ENCODE data around the gene MTHFR.
A peak's percentile ranks its signal among the peaks of the same experiment; 100 is the strongest.

The MTHFR gene

GRCh38 chr1:11780380-11781147 lies 25.2 kb downstream of the MTHFR start:
- DNase-seq: no peak

GRCh38 chr1:11779715-11780379 lies 25.9 kb downstream of the MTHFR start:
- DNase-seq: no peak

- DNase-seq: no peak
Measured at GRCh38 chr1:11778844-11779623, 26.7 kb downstream of the MTHFR start.

GRCh38 chr1:11778336-11778735 lies 27.4 kb downstream of the MTHFR start:
- DNase-seq: no peak

GRCh38 chr1:11777658-11778322 lies 28.0 kb downstream of the MTHFR start:
- peak; percentile 11 for DNase-seq

GRCh38 chr1:11774753-11775152 lies 31.0 kb downstream of the MTHFR start:
- no peak for DNase-seq

GRCh38 chr1:11772458-11772857 lies 33.3 kb downstream of the MTHFR start:
- no peak for DNase-seq

- no peak for DNase-seq
Measured at GRCh38 chr1:11771481-11772043, 34.2 kb downstream of the MTHFR start.

GRCh38 chr1:11770011-11770410 lies 35.8 kb downstream of the MTHFR start:
- DNase-seq: no peak

- DNase-seq: no peak
Measured at GRCh38 chr1:11769274-11769673, 36.5 kb downstream of the MTHFR start.

- no peak for DNase-seq
Measured at GRCh38 chr1:11768821-11769220, 36.9 kb downstream of the MTHFR start.

GRCh38 chr1:11767922-11768704 lies 37.7 kb downstream of the MTHFR start:
- DNase-seq: no peak

- DNase-seq: no peak
Measured at GRCh38 chr1:11766429-11766776, 39.4 kb downstream of the MTHFR start.

- DNase-seq: no peak
Measured at GRCh38 chr1:11765661-11766428, 39.9 kb downstream of the MTHFR start.

- no peak for DNase-seq
Measured at GRCh38 chr1:11764519-11764918, 41.2 kb downstream of the MTHFR start.

GRCh38 chr1:11764115-11764514 lies 41.6 kb downstream of the MTHFR start:
- DNase-seq: no peak

GRCh38 chr1:11761988-11762406 lies 43.8 kb downstream of the MTHFR start, which contains the start of gene C1orf167:
Gene C1orf167, plus strand, starts transcription at chr1:11762193. Its CDS starts 2,208 bp downstream, at chr1:11764401.
- DNase-seq: no peak

- DNase-seq: no peak
Measured at GRCh38 chr1:11761285-11761684, 44.5 kb downstream of the MTHFR start.

GRCh38 chr1:11759791-11760190 lies 46.0 kb downstream of the MTHFR start:
- DNase-seq: no peak

GRCh38 chr1:11757047-11757446 lies 48.7 kb downstream of the MTHFR start:
- no peak for DNase-seq

- peak; percentile 6 for DNase-seq
Measured at GRCh38 chr1:11753555-11754208, 52.1 kb downstream of the MTHFR start.
